K562 (cell line): ENCODE results near the gene ZNF462. TPM values are rescaled to one million over a fixed set of nuclear protein-coding genes. Genes with fewer than 3 reads are reported as not detected.

Experiments
- ATAC-seq: fragments of 200-7000 bp; cut with Tn5 transposase; 3 replicates; pipeline ENCODE4 v1.9.1; 2020; ENCODE audit warnings: moderate library complexity
- BruUV-seq: library from RNA; stranded (reverse); fragments of 400-500 nt; replicated peaks from 2 replicates; lab custom pipeline; 2021; lab: Mats Ljungman, UMichigan
- CTCF ChIA-PET: fragments of 300-600 bp; formaldehyde crosslinking; extraction: SDS; loops from one replicate; lab custom pipeline; 2021; ENCODE audit warnings: low intra/inter-chr PET ratio; lab: Yijun Ruan, JAX
- POLR2A ChIA-PET: fragments of 300-600, 350-650 bp; sonication (Branson Sonifier 250); formaldehyde crosslinking; extraction: SDS; loops from one replicate; lab custom pipeline; 2021; ENCODE audit warnings: antibody characterized with exemption, inconsistent platforms; lab: Yijun Ruan, JAX
- DNase-seq, 4 experiments: peaks; one replicate each; pipeline versions ENCODE4 v3.0.0 to v3.0.0-alpha.2; 2011 to 2018; ENCODE audit warnings: low spot score in 3 of 4, mixed read lengths in 3 of 4; ENCODE audit errors: extremely low read depth in 1 of 4
- FAIRE-seq: peaks from 2 replicates; lab custom pipeline; 2011; peaks lifted over from hg19 to GRCh38; lab: Jason Lieb, UNC
- H2AFZ ChIP-seq: 2 replicates; pipeline ENCODE4 v1.6.0; 2011; ENCODE audit warnings: low read depth, low read length, control low read depth, inconsistent platforms
- H3K27ac ChIP-seq: fragments of 200-600 bp; 3 replicates; pipeline ENCODE4 v1.8.0; 2011; ENCODE audit warnings: low read depth, mild to moderate bottlenecking, control low read depth, inconsistent platforms, low read length, moderate library complexity, mixed read lengths; ENCODE audit errors: extremely low read depth
- H3K27me3 ChIP-seq, 2 experiments: fragments of 300-600 bp in 1 of 2; 2 replicates in 1 of 2; 3 replicates in 1 of 2; pipeline versions ENCODE4 v1.6.0 to v1.8.0; 2011; ENCODE audit warnings: inconsistent platforms in 2 of 2, low read length in 2 of 2, mild to moderate bottlenecking in 1 of 2, mixed read lengths in 1 of 2, moderate library complexity in 1 of 2; ENCODE audit not compliant: control insufficient read depth in 2 of 2, insufficient read depth in 2 of 2
- H3K36me3 ChIP-seq: fragments of 300-600 bp; 3 replicates; pipeline ENCODE4 v1.8.0; 2011; ENCODE audit warnings: mild to moderate bottlenecking, low read length, inconsistent platforms; ENCODE audit not compliant: control insufficient read depth, insufficient read depth
- H3K4me1 ChIP-seq, 2 experiments: fragments of 200-600 bp in 1 of 2; replicated peaks in 1 of 2; 2 replicates in 1 of 2; 3 replicates in 1 of 2; pipeline versions ENCODE4 v1.5.1 to v1.8.0; 2011; ENCODE audit warnings: inconsistent platforms in 2 of 2, low read length in 2 of 2, mild to moderate bottlenecking in 1 of 2, mixed read lengths in 1 of 2, moderate library complexity in 1 of 2; ENCODE audit not compliant: control insufficient read depth in 2 of 2, insufficient read depth in 2 of 2
- H3K4me2 ChIP-seq: 2 replicates; pipeline ENCODE4 v1.6.1; 2011; ENCODE audit warnings: low read length, control low read depth, inconsistent platforms, mixed read lengths; ENCODE audit not compliant: insufficient read depth
- H3K4me3 ChIP-seq: fragments of 200-600 bp; sonication (generic), shearing (Covaris generic); 2 replicates; pipeline ENCODE4 v1.5.1; 2016; ENCODE audit warnings: control low read depth, inconsistent platforms
- H3K79me2 ChIP-seq: fragments of 200-600 bp; 3 replicates; pipeline ENCODE4 v1.8.0; 2011; ENCODE audit warnings: low read length, inconsistent platforms; ENCODE audit not compliant: control insufficient read depth, insufficient read depth
- H3K9ac ChIP-seq, 2 experiments: 2 replicates each; pipeline versions ENCODE4 v1.6.0 to v1.6.1; 2011; ENCODE audit warnings: low read depth in 2 of 2, low read length in 2 of 2, control low read depth in 1 of 2, inconsistent platforms in 1 of 2, mild to moderate bottlenecking in 1 of 2, mixed read lengths in 1 of 2; ENCODE audit not compliant: insufficient read depth in 1 of 2
- H3K9me1 ChIP-seq: one replicate; pipeline ENCODE4 v1.6.0; 2011; ENCODE audit warnings: inconsistent platforms, mild to moderate bottlenecking, low read length, moderate library complexity; ENCODE audit not compliant: control insufficient read depth, insufficient read depth
- H3K9me3 ChIP-seq: replicated peaks from 2 replicates; pipeline ENCODE4 v1.5.1; 2011; ENCODE audit warnings: low read depth, low read length, inconsistent platforms; ENCODE audit not compliant: control insufficient read depth, insufficient read depth
- H4K20me1 ChIP-seq: replicated peaks from 2 replicates; pipeline ENCODE4 v1.6.1; 2011; ENCODE audit warnings: low read length, inconsistent platforms, mixed read lengths; ENCODE audit not compliant: control insufficient read depth, insufficient read depth
- CGGBP1 ChIP-seq: fragments of 250-450 bp; sonication (Bioruptor Pico); IDR thresholded peaks from 2 replicates; pipeline ENCODE4 v1.9.0; 2021; ENCODE audit warnings: mild to moderate bottlenecking
- COPS2 ChIP-seq: fragments of 450-650 bp; conservative IDR thresholded peaks from 2 replicates; pipeline ENCODE4 v1.6.1; 2016; ENCODE audit warnings: mild to moderate bottlenecking, moderate library complexity
- FOXP4 ChIP-seq: sonication (generic); formaldehyde crosslinking; IDR thresholded peaks from 2 replicates; pipeline ENCODE4 v1.8.0; 2022; ENCODE audit warnings: mild to moderate bottlenecking, missing genetic modification reagents, borderline replicate concordance
- ILF3 ChIP-seq: fragments of 450-650 bp; IDR thresholded peaks from 2 replicates; pipeline ENCODE4 v1.6.1; 2018; ENCODE audit warnings: antibody characterized with exemption, mild to moderate bottlenecking, moderate library complexity, borderline replicate concordance
- KAT8 ChIP-seq: fragments of 450-650 bp; IDR thresholded peaks from 2 replicates; pipeline ENCODE4 v1.6.1; 2016; ENCODE audit warnings: low read depth, mild to moderate bottlenecking
- NR2F6 ChIP-seq: fragments of 450-650 bp; formaldehyde crosslinking; IDR thresholded peaks from 2 replicates; pipeline ENCODE4 v1.4.0; 2020; ENCODE audit warnings: mild to moderate bottlenecking
- PREB ChIP-seq: sonication (generic); formaldehyde crosslinking; IDR thresholded peaks from 2 replicates; pipeline ENCODE4 v1.8.1; 2023; ENCODE audit warnings: mild to moderate bottlenecking, missing genetic modification reagents
- RBBP5 ChIP-seq: fragments of 200-600 bp; sonication (generic); IDR thresholded peaks from 2 replicates; pipeline ENCODE4 v1.6.1; 2012; ENCODE audit warnings: borderline replicate concordance, mild to moderate bottlenecking, low read length, control low read depth, inconsistent platforms; ENCODE audit not compliant: insufficient read depth, poor library complexity, severe bottlenecking
- SAP30 ChIP-seq: fragments of 200-600 bp; sonication (generic); IDR thresholded peaks from 2 replicates; pipeline ENCODE4 v1.6.1; 2012; ENCODE audit warnings: borderline replicate concordance, low read depth, mild to moderate bottlenecking, moderate library complexity, low read length, control low read depth, inconsistent platforms; ENCODE audit not compliant: insufficient read depth, poor library complexity, severe bottlenecking
- THRA ChIP-seq: fragments of 450-650 bp; IDR thresholded peaks from 2 replicates; pipeline ENCODE4 v1.6.1; 2017; ENCODE audit warnings: mild to moderate bottlenecking, moderate library complexity
- ZNF717 ChIP-seq: fragments of 250-450 bp; sonication (Bioruptor Pico); IDR thresholded peaks from 2 replicates; pipeline ENCODE4 v1.5.0; 2021
- WGBS: fragments of 100-300 bp; shearing (Covaris generic); methylation state at CpG from one replicate; pipeline ENCODE4 v1.1.6; 2016; ENCODE audit warnings: low coverage, mixed read lengths; ENCODE audit not compliant: insufficient coverage; ENCODE audit errors: missing lambda C conversion rate; 5-methylcytosine and 5-hydroxymethylcytosine counted together
- in situ Hi-C: fragments of 300-500 bp; cut with MboI; formaldehyde crosslinking; loops from 4 replicates; pipeline ENCODE4 v1.15.0; 2018; ENCODE audit warnings: inconsistent platforms, mixed read lengths
- intact Hi-C: fragments of 100-400 bp; cut with micrococcal nuclease; formaldehyde crosslinking; loops from 2 replicates; pipeline ENCODE4 v1.14.2; 2022
- polyA plus RNA-seq, 8 experiments: library from polyadenylated mRNA; depleted of rRNA in 4 of 8; stranded (reverse) in 5 of 8; unstranded in 3 of 8; fragments of >200 nt; fragmentation: Nextera tagmentation in 2 of 8; fragmentation: Illumina TruSeq in 1 of 8; extraction: Ambion mirVana in 2 of 8; extraction: Trizol in 1 of 8; gene quantifications; 2 replicates each; pipeline versions ENCODE4 v1.2.1 to v1.2.3, GENCODE V29; 2011 to 2014; ENCODE audit warnings: inconsistent platforms in 1 of 8, missing spikeins in 1 of 8
- total RNA-seq, 7 experiments: library from RNA; depleted of rRNA in 6 of 7; stranded (reverse); fragments of >200 nt in 6 of 7; fragmentation: Illumina TruSeq in 2 of 7; extraction: Trizol in 2 of 7; gene quantifications; 2 replicates each; pipeline versions ENCODE4 v1.2.1 to v1.2.3, GENCODE V29; 2011 to 2021; ENCODE audit warnings: low replicate concordance in 1 of 7

The ZNF462 gene
- total and polyA plus RNA-seq, 9 of the 15 experiments (the other 6 are each of a cell fraction or from before 2014, with no cell fraction given) = 0.20 TPM; not detected in 8

- Histone ChIP-seq H3K4me2 (no peak overlapping the region), H3K27ac (no peak overlapping the region), H2AFZ (no peak overlapping the region), H3K9me3 (no peaks in the 10 kb centered on the region), H3K27me3 (no peaks in the 10 kb centered on the region), H3K9ac (no peak overlapping the region), H3K9me1 (no peaks in the 10 kb centered on the region), H3K36me3 (no peaks in the 10 kb centered on the region), H4K20me1 (no peaks in the 10 kb centered on the region), H3K79me2 (no peaks in the 10 kb centered on the region), H3K4me3 (no peak overlapping the region), H3K4me1 (no peaks in the 10 kb centered on the region)
- TF ChIP-seq PREB (CRISPR knock-in tag) (no peak), CGGBP1 (CRISPR knock-in tag) (no peak), THRA (no peak), SAP30 (no peak), ILF3 (no peak), NR2F6 (no peak), RBBP5 (no peak), ZNF717 (CRISPR knock-in tag) (no peak), KAT8 (no peak), FOXP4 (CRISPR knock-in tag) (no peak), COPS2 (no peak)
- WGBS = 5% methylated on average over 4 of the region's 4 CpGs
- intact Hi-C loops (no loop called here), in situ Hi-C loops (no loop called here)
- no TSS peak for BruUV-seq
- ChIA-PET POLR2A (no interaction called here), CTCF (no interaction called here)
- ATAC-seq (no peak), DNase-seq (no peak), FAIRE-seq (no peak)
These were observed 29.7 kb downstream of the ZNF462 start for GRCh38 chr9:106892632-106893031.
